ENCODE data around the gene SSU72. TPM values are rescaled to one million over a fixed set of nuclear protein-coding genes. Genes with fewer than 3 reads are reported as not detected.
A peak's percentile ranks its signal among the peaks of the same experiment; 100 is the strongest.

The SSU72 gene
- polyA plus RNA-seq, 1 experiment, result 113 TPM

- POLR2A ChIA-PET, result no interaction called here
- TF ChIP-seq, protein P1, sequence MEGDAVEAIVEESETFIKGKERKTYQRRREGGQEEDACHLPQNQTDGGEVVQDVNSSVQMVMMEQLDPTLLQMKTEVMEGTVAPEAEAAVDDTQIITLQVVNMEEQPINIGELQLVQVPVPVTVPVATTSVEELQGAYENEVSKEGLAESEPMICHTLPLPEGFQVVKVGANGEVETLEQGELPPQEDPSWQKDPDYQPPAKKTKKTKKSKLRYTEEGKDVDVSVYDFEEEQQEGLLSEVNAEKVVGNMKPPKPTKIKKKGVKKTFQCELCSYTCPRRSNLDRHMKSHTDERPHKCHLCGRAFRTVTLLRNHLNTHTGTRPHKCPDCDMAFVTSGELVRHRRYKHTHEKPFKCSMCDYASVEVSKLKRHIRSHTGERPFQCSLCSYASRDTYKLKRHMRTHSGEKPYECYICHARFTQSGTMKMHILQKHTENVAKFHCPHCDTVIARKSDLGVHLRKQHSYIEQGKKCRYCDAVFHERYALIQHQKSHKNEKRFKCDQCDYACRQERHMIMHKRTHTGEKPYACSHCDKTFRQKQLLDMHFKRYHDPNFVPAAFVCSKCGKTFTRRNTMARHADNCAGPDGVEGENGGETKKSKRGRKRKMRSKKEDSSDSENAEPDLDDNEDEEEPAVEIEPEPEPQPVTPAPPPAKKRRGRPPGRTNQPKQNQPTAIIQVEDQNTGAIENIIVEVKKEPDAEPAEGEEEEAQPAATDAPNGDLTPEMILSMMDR (IDR thresholded peaks at IDR 0.05; ENCODE audit: low read depth, low read length), result peak; percentile 53
- Histone ChIP-seq H3K27me3 (ENCODE audit: control insufficient read depth, insufficient read depth, low read length) (no peaks in the 10 kb centered on the region), H3K9me3 (ENCODE audit: control insufficient read depth, insufficient read depth, low read length) (no peaks in the 10 kb centered on the region), H3K27ac (ENCODE audit: low read depth, low read length) (no peak overlapping the region), H3K4me3 (ENCODE audit: low read depth, low read length) (no peak overlapping the region)
- DNase-seq (ENCODE audit: low read depth, low spot score), result no peak
- CTCF ChIA-PET, result interaction anchor here (1.3 kb wide), 1 partner anchor 9 kb away, joined by 5 read pairs; no protein-coding TSS in a partner anchor
These were observed 23.9 kb downstream of the SSU72 start for GRCh38 chr1:1550591-1551432.

- Histone ChIP-seq H3K27ac (ENCODE audit: low read depth, low read length) (no peak overlapping the region), H3K27me3 (ENCODE audit: control insufficient read depth, insufficient read depth, low read length) (no peaks in the 10 kb centered on the region), H3K4me3 (ENCODE audit: low read depth, low read length) (no peak overlapping the region), H3K9me3 (ENCODE audit: control insufficient read depth, insufficient read depth, low read length) (no peaks in the 10 kb centered on the region)
- POLR2A ChIA-PET, result no interaction called here
- TF ChIP-seq, protein P1 (IDR thresholded peaks at IDR 0.05; ENCODE audit: low read depth, low read length), result no peak
- CTCF ChIA-PET, result interaction anchor here (0.6 kb wide), 1 partner anchor 13 kb away, joined by 3 read pairs; no protein-coding TSS in a partner anchor
- DNase-seq (ENCODE audit: low read depth, low spot score), result no peak
These were observed 24.6 kb downstream of the SSU72 start for GRCh38 chr1:1550087-1550486.

DNA sequence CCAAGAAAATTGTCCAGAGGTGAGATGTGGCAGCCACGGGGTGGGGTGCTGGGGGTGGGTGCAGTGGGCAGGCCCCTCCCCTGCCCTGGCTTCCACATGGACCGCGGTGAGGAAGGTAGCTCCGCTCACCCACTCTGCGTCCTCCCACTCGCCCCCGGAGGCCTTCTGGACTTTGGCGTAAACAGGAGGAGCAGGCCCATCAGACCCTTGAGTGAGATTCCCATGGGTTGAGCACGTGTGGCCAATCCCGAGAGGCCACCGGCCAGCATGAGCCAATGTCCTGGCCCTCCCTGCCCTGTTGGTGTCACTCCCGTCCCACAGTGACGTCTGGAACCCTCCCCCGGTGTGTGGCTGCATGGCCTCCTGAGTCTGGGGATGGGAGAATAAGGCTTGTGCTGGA lies 26.1 kb downstream of the SSU72 start:
- ChIA-PET CTCF (no interaction called here), POLR2A (interaction anchor here (0.8 kb wide), 1 partner anchor 13 kb away, joined by 5 read pairs; no protein-coding TSS in a partner anchor)
- H3K9me3 ChIP-seq (ENCODE audit: control insufficient read depth, insufficient read depth, low read length), result no peaks in the 10 kb centered on the region; the same call in 1 of the 2 replicates

DNA sequence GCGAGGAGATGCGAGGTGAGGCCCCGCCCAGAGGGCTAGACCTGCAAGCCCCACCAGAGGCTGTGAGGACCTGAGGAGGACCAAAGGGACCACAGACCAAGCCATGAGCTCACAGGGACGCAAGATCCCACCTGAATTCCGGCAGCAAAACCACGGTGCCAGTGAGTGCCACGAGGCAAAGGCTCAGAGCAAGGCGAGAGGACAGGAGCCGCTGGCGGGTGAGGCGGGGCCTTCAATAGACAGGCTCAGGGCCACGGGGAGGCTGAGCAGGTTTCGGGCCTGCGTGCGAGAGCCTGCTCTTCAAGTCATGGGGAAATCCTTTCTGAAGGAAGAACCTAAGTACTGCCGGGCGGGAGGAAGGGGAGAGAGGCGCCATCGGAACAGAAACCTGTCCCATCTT lies 27.2 kb downstream of the SSU72 start:
- H3K27me3 ChIP-seq (ENCODE audit: control insufficient read depth, insufficient read depth, low read length), result no peaks in the 10 kb centered on the region
- CTCF ChIA-PET, result no interaction called here
- POLR2A ChIA-PET, result interaction anchor here (0.8 kb wide), 1 partner anchor 12 kb away, joined by 5 read pairs; no protein-coding TSS in a partner anchor
- no peak for DNase-seq (ENCODE audit: low read depth, low spot score)
- H3K9me3 ChIP-seq (ENCODE audit: control insufficient read depth, insufficient read depth, low read length), result no peaks in the 10 kb centered on the region; the same call in 1 of the 2 replicates
- no peak overlapping the region for H3K4me3 ChIP-seq (ENCODE audit: low read depth, low read length)
- H3K27ac ChIP-seq (ENCODE audit: low read depth, low read length), result no peak overlapping the region
- TF ChIP-seq, protein P1 (IDR thresholded peaks at IDR 0.05; ENCODE audit: low read depth, low read length), result no peak

More for the DNA sequence above, 26.1 kb downstream of the SSU72 start:
- Histone ChIP-seq H3K27me3 (ENCODE audit: control insufficient read depth, insufficient read depth, low read length) (no peaks in the 10 kb centered on the region), H3K27ac (ENCODE audit: low read depth, low read length) (no peak overlapping the region), H3K4me3 (ENCODE audit: low read depth, low read length) (no peak overlapping the region)
- no peak for DNase-seq (ENCODE audit: low read depth, low spot score)
- TF ChIP-seq, protein P1 (IDR thresholded peaks at IDR 0.05; ENCODE audit: low read depth, low read length), result no peak

DNA sequence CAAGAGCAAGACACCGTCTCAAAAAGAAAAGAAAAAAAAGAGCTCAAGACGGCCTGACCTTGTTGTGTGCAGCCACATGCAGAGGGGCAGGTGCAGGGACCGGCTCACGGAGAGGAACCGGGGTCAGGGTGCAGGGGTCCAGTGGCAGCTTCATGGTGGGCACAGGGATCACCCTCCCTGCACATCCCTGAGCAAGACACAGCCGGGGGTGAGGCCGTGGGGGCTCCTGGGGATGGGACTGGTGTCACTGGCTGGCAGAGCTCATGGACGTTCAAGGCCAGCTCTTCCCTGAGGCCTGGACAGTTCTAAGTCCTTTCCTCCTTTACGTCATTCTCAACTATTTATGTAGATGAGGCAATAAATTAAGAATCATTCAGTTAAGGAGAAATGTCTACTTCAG lies 27.7 kb downstream of the SSU72 start:
- no peak overlapping the region for H3K27ac ChIP-seq (ENCODE audit: low read depth, low read length)
- H3K9me3 ChIP-seq (ENCODE audit: control insufficient read depth, insufficient read depth, low read length), result no peaks in the 10 kb centered on the region; the same call in 1 of the 2 replicates
- POLR2A ChIA-PET, result interaction anchor here (0.7 kb wide), 1 partner anchor 15 kb away, joined by 15 read pairs; no protein-coding TSS in a partner anchor
- no peaks in the 10 kb centered on the region for H3K27me3 ChIP-seq (ENCODE audit: control insufficient read depth, insufficient read depth, low read length)
- no peak overlapping the region for H3K4me3 ChIP-seq (ENCODE audit: low read depth, low read length)
- DNase-seq (ENCODE audit: low read depth, low spot score), result no peak
- CTCF ChIA-PET, result no interaction called here
- TF ChIP-seq, protein P1 (IDR thresholded peaks at IDR 0.05; ENCODE audit: low read depth, low read length), result no peak

All from AG04450 (cell line).